Activated effector memory CD4-positive, alpha-beta T cell treated with anti-CD3 and anti-CD28 coated beads, Interleukin-2, amount 50 U/mL, for 16 hours (primary cell): ENCODE measurements around the gene GYPC.

Source experiments
- DNase-seq: peaks from one replicate; pipeline ENCODE4 v3.0.0-alpha.2; 2020

The GYPC gene

GRCh38 chr2:126736133-126736874 lies 80.3 kb downstream of the GYPC start:
- DNase-seq, result no peak

- DNase-seq, result no peak
Measured at GRCh38 chr2:126739141-126739540, 83.2 kb downstream of the GYPC start.

- no peak for DNase-seq
Measured at GRCh38 chr2:126744640-126745039, 88.7 kb downstream of the GYPC start.
